PFSK-1 (cell line): ENCODE results near the gene PASK.

Experiments
- FOXP2 ChIP-seq: optimal IDR thresholded peaks from 2 replicates; pipeline ENCODE3; 2011; ENCODE audit warnings: borderline replicate concordance, control low read depth, inconsistent platforms; ENCODE audit not compliant: insufficient read depth; ENCODE audit errors: extremely low read length, extremely low read depth
- POLR2AphosphoS5 ChIP-seq: IDR thresholded peaks from 2 replicates; pipeline ENCODE4 v1.6.1; 2012; ENCODE audit warnings: low read depth, mild to moderate bottlenecking, control low read depth, low read length, moderate library complexity
- SIN3A ChIP-seq: IDR thresholded peaks from 2 replicates; pipeline ENCODE4 v1.6.1; 2012; ENCODE audit warnings: mild to moderate bottlenecking, low read length, moderate library complexity, borderline replicate concordance; ENCODE audit not compliant: insufficient read depth
- TAF1 ChIP-seq: IDR thresholded peaks from 2 replicates; pipeline ENCODE4 v1.6.1; 2012; ENCODE audit warnings: low read length, control low read depth, borderline replicate concordance; ENCODE audit not compliant: insufficient read depth
- TF ChIP-seq, protein P1 (sequence below), 2 experiments: IDR thresholded peaks; 2 replicates each; pipeline versions ENCODE4 v1.6.1 to v1.8.0; 2011 to 2012; ENCODE audit warnings: low read depth in 2 of 2, low read length in 2 of 2, control low read depth in 1 of 2, inconsistent platforms in 1 of 2, mild to moderate bottlenecking in 1 of 2, moderate library complexity in 1 of 2; ENCODE audit not compliant: insufficient read depth in 1 of 2

Gene PASK

DNA sequence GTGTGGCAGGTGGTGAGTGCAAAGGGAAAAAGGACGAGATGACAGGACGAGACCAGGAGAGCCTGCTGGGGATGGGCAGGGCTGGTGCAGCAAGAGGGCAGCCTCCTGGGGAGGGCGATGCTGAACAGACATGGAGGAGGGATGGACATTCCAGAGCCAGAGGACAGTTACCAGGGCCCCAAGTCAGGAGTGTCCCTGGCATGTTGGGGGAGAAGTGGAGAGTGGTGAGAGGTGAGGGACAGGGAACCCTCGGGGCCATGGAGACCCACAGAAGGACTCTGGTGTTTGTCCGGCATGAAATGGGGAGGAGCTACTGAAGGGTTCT lies 66.2 kb downstream of the PASK start:
- no peak for TF ChIP-seq TAF1
- no peak for TF ChIP-seq SIN3A
- TF ChIP-seq FOXP2 = no peak
- no peak for TF ChIP-seq POLR2AphosphoS5
- TF ChIP-seq, protein P1, sequence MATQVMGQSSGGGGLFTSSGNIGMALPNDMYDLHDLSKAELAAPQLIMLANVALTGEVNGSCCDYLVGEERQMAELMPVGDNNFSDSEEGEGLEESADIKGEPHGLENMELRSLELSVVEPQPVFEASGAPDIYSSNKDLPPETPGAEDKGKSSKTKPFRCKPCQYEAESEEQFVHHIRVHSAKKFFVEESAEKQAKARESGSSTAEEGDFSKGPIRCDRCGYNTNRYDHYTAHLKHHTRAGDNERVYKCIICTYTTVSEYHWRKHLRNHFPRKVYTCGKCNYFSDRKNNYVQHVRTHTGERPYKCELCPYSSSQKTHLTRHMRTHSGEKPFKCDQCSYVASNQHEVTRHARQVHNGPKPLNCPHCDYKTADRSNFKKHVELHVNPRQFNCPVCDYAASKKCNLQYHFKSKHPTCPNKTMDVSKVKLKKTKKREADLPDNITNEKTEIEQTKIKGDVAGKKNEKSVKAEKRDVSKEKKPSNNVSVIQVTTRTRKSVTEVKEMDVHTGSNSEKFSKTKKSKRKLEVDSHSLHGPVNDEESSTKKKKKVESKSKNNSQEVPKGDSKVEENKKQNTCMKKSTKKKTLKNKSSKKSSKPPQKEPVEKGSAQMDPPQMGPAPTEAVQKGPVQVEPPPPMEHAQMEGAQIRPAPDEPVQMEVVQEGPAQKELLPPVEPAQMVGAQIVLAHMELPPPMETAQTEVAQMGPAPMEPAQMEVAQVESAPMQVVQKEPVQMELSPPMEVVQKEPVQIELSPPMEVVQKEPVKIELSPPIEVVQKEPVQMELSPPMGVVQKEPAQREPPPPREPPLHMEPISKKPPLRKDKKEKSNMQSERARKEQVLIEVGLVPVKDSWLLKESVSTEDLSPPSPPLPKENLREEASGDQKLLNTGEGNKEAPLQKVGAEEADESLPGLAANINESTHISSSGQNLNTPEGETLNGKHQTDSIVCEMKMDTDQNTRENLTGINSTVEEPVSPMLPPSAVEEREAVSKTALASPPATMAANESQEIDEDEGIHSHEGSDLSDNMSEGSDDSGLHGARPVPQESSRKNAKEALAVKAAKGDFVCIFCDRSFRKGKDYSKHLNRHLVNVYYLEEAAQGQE (IDR thresholded peaks at IDR 0.05; ENCODE audit: insufficient read depth in 1 of 2, low read depth in 2 of 2, low read length in 2 of 2) = no peak

DNA sequence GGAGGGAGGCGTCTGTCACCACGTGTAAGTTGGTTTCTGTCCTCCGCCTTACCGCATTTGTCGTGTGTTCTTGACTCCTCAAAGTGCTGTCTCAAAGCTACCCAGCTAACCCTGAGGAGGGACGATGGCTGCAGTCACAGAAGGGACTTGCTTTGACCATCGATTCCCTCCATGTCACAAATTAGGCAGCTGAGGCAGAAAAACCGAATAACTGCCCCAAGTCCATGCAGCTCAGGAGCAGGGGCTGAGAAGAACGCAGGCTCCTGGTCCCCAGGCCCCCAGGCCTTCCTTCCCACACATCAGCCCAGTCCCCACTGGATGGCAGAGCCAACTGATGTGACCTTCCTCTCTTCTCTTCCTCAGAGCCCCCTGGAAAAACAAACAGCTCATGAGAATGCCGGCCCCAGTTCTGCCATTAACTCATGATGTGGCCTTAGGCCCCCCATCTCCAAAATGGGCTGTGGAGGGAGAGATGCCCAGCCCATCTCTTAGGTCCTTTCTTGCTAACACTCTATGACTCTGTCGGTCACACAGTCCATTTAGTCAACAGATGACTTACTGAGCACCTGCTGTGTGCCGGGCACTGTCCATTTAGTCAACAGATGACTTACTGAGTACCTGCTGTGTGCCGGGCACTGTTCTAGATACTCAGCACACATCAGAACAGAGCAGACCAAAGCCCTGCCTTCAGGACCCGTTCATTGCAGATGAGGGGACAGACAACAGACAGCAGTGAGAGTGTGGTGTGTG lies 66.8 kb downstream of the PASK start:
- no peak for TF ChIP-seq FOXP2
- no peak for TF ChIP-seq POLR2AphosphoS5
- TF ChIP-seq, protein P1 (IDR thresholded peaks at IDR 0.05; ENCODE audit: insufficient read depth in 1 of 2, low read depth in 2 of 2, low read length in 2 of 2) = no peak
- no peak for TF ChIP-seq SIN3A
- TF ChIP-seq TAF1 = no peak

DNA sequence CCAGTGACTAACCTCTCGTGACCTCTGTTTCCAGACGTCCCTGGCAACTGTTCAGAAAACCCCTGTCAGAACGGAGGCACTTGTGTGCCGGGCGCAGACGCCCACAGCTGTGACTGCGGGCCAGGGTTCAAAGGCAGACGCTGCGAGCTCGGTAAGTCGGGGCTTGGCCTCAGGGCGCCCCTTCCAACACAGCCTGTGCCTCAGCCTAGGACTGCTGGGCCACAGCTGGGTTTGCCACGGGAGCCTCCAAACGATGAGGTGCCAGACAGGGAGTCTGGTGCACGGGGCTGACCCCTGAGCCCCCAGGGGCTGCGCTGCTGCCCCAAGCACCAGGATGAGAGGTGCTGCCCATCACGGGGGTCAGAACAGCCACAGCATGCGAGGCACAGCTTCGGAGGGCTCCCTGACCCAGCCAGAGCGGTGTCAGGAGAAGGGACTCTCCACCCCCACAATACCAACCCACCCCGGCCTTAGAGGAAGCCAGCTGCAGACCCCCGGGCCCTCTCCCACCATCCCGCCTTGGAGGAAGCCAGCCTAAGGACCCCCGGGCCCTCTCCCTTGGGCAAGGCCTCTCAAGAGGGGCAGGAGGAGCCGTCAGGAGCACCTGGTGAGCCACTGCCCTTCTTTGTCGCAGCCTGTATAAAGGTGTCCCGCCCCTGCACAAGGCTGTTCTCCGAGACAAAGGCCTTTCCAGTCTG lies 67.5 kb downstream of the PASK start:
- TF ChIP-seq, protein P1 (IDR thresholded peaks at IDR 0.05; ENCODE audit: insufficient read depth in 1 of 2, low read depth in 2 of 2, low read length in 2 of 2) = no peak
- TF ChIP-seq TAF1 = no peak
- TF ChIP-seq SIN3A = no peak
- no peak for TF ChIP-seq POLR2AphosphoS5
- TF ChIP-seq FOXP2 = no peak

DNA sequence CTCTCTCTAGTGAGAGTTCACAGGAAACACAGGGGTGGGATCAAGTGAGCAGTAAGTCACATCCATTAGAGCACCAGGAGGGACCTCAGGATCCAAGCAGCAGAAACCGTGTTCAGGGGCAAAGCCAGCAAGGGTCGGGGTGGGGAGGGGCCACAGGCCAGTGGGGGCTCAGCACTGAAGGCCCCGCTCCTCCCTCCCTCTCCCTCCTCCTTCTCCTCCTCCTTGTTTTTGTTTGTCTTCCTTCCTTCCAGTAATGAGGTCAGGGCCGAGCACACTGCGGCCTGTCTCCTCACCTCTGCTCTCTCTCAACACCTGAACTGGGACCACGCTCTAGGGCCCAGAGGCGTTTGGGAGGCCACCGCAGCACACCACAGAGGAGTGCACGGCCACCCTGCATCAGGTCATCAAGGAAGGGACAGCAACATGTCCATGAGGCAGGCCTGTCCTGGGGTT lies 68.1 kb downstream of the PASK start:
- TF ChIP-seq SIN3A = no peak
- no peak for TF ChIP-seq TAF1
- TF ChIP-seq FOXP2 = no peak
- no peak for TF ChIP-seq POLR2AphosphoS5
- TF ChIP-seq, protein P1 (IDR thresholded peaks at IDR 0.05; ENCODE audit: insufficient read depth in 1 of 2, low read depth in 2 of 2, low read length in 2 of 2) = no peak
